Neural cell (in vitro differentiated cells): ENCODE measurements around the gene SEZ6. TPM values are rescaled to one million over a fixed set of nuclear protein-coding genes. Genes with fewer than 3 reads are reported as not detected.

Experiments
- H2AFZ ChIP-seq: fragments of 200-600, 300-800 bp; sonication (generic), shearing (Covaris generic); 2 replicates; pipeline ENCODE4 v1.6.0; 2014; ENCODE audit warnings: low read depth, mild to moderate bottlenecking, antibody characterized with exemption, low read length, moderate library complexity
- H3F3A ChIP-seq: fragments of 200-600 bp; shearing (Covaris generic); 2 replicates; pipeline ENCODE4 v1.6.1; 2016; ENCODE audit warnings: mild to moderate bottlenecking, moderate library complexity, mixed read lengths, antibody characterized with exemption, low read length; ENCODE audit not compliant: insufficient read depth, poor library complexity, severe bottlenecking
- H3K27ac ChIP-seq: fragments of 200-600, 300-800 bp; sonication (generic), shearing (Covaris generic); 2 replicates; pipeline ENCODE4 v1.5.1; 2014; ENCODE audit warnings: mild to moderate bottlenecking, low read length, moderate library complexity
- H3K27me3 ChIP-seq: fragments of 300-800, 200-600 bp; sonication (generic), shearing (Covaris generic); 2 replicates; pipeline ENCODE4 v1.6.0; 2014; ENCODE audit warnings: mild to moderate bottlenecking, low read depth, low read length, moderate library complexity; ENCODE audit not compliant: insufficient read depth
- H3K36me3 ChIP-seq: fragments of 300-800, 200-600 bp; sonication (generic), shearing (Covaris generic); 2 replicates; pipeline ENCODE4 v1.5.1; 2014; ENCODE audit warnings: mild to moderate bottlenecking, antibody characterized with exemption, low read length, moderate library complexity; ENCODE audit not compliant: insufficient read depth
- H3K4me2 ChIP-seq: fragments of 300-800, 200-600 bp; sonication (generic), shearing (Covaris generic); 2 replicates; pipeline ENCODE4 v1.6.0; 2014; ENCODE audit warnings: mild to moderate bottlenecking, low read length
- H3K4me3 ChIP-seq: fragments of 300-800, 200-600 bp; sonication (generic), shearing (Covaris generic); 2 replicates; pipeline ENCODE4 v1.5.1; 2014; ENCODE audit warnings: mild to moderate bottlenecking, low read length, moderate library complexity
- H3K79me2 ChIP-seq: fragments of 200-600 bp; shearing (Covaris generic); replicated peaks from 2 replicates; pipeline ENCODE4 v1.6.0; 2014; ENCODE audit warnings: mild to moderate bottlenecking, low read length, moderate library complexity; ENCODE audit not compliant: insufficient read depth
- H3K9ac ChIP-seq: fragments of 300-800, 200-600 bp; sonication (generic), shearing (Covaris generic); 2 replicates; pipeline ENCODE4 v1.6.1; 2016; ENCODE audit warnings: mild to moderate bottlenecking, low read length, mixed read lengths
- H3K9me2 ChIP-seq: fragments of 200-600 bp; shearing (Covaris generic); 2 replicates; pipeline ENCODE4 v1.6.1; 2016; ENCODE audit warnings: mild to moderate bottlenecking, low read length, mixed read lengths; ENCODE audit not compliant: insufficient read depth
- H3K9me3 ChIP-seq: fragments of 200-600, 300-800 bp; sonication (generic), shearing (Covaris generic); 2 replicates; pipeline ENCODE4 v1.6.1; 2016; ENCODE audit warnings: mild to moderate bottlenecking, mixed run types, low read length, moderate library complexity, mixed read lengths
- H4K20me1 ChIP-seq: fragments of 200-600 bp; shearing (Covaris generic); 2 replicates; pipeline ENCODE4 v1.6.1; 2016; ENCODE audit warnings: mild to moderate bottlenecking, mixed run types; ENCODE audit not compliant: insufficient read depth
- EP300 ChIP-seq: fragments of 450-650 bp; conservative IDR thresholded peaks from 2 replicates; pipeline ENCODE4 v1.6.1; 2014; ENCODE audit warnings: antibody characterized with exemption, mild to moderate bottlenecking, moderate library complexity; ENCODE audit not compliant: poor library complexity, severe bottlenecking
- EZH2 ChIP-seq: fragments of 200-600, 300-800 bp; shearing (Covaris generic), sonication (generic); IDR thresholded peaks from 2 replicates; pipeline ENCODE4 v1.6.1; 2014; ENCODE audit warnings: antibody characterized with exemption, low read length, borderline replicate concordance, mild to moderate bottlenecking; ENCODE audit not compliant: insufficient read depth, poor library complexity, severe bottlenecking
- MXI1 ChIP-seq: fragments of 450-650 bp; conservative IDR thresholded peaks from 2 replicates; pipeline ENCODE4 v1.6.1; 2014; ENCODE audit warnings: antibody characterized with exemption, mild to moderate bottlenecking; ENCODE audit not compliant: poor library complexity, severe bottlenecking
- POLR2AphosphoS5 ChIP-seq: IDR thresholded peaks from 2 replicates; pipeline ENCODE4 v1.6.1; 2012
- RAD21 ChIP-seq: fragments of 450-650 bp; conservative IDR thresholded peaks from 2 replicates; pipeline ENCODE4 v1.6.1; 2014; ENCODE audit warnings: antibody characterized with exemption, mild to moderate bottlenecking, moderate library complexity
- SMC3 ChIP-seq: fragments of 450-650 bp; conservative IDR thresholded peaks from 2 replicates; pipeline ENCODE4 v1.6.1; 2014; ENCODE audit warnings: antibody characterized with exemption, mild to moderate bottlenecking, moderate library complexity; ENCODE audit not compliant: poor library complexity
- TAF1 ChIP-seq: IDR thresholded peaks from 2 replicates; pipeline ENCODE4 v1.6.1; 2012; ENCODE audit warnings: low read depth
- polyA plus RNA-seq: library from polyadenylated mRNA; depleted of rRNA; stranded (reverse); fragments of >200 nt; gene quantifications from 2 replicates; pipeline ENCODE4 v1.2.3, GENCODE V29; 2014
- TF ChIP-seq, protein P1 (sequence below): fragments of 450-650 bp; IDR thresholded peaks from 2 replicates; pipeline ENCODE4 v1.5.1; 2014; ENCODE audit warnings: antibody characterized with exemption, mild to moderate bottlenecking, moderate library complexity; ENCODE audit not compliant: poor library complexity, severe bottlenecking
- TF ChIP-seq, protein P2 (sequence below): IDR thresholded peaks from 2 replicates; pipeline ENCODE4 v1.6.1; 2012; ENCODE audit warnings: borderline replicate concordance

The SEZ6 gene
- polyA plus RNA-seq, 1 donor from 2014 or later, result 15.1 TPM

DNA sequence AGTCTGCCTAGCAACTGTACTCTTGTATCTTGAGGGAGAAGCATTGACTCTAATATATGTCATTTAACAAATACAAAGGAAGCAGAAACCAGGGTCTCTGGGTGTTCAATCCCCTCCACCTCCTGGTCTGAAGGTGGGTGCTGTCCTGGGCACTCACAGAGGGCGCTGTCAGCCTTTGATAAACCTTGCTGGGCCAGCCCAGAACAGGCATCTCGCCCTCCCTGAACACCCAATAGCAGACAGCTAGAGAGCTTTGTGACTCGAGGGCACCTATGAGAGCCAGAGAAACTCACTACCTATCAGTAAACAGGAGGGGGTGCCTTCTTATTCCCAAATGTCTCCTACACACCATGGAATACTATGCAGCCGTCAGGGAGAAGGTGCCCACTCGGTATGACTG is 30.8 kb upstream of the SEZ6 start:
- H4K20me1 ChIP-seq, result no peaks in the 10 kb centered on the region
- H3K79me2 ChIP-seq, result no peaks in the 10 kb centered on the region
- no peak overlapping the region for H2AFZ ChIP-seq
- no peaks in the 10 kb centered on the region for H3K36me3 ChIP-seq
- peak overlapping the region; percentile 97 for H3K27ac ChIP-seq
- H3K4me2 ChIP-seq, result no peak overlapping the region
- H3K9me3 ChIP-seq, result peaks cover 6% of the 10 kb centered on the region
- no peak overlapping the region for H3K4me3 ChIP-seq
- TF ChIP-seq, protein P1, sequence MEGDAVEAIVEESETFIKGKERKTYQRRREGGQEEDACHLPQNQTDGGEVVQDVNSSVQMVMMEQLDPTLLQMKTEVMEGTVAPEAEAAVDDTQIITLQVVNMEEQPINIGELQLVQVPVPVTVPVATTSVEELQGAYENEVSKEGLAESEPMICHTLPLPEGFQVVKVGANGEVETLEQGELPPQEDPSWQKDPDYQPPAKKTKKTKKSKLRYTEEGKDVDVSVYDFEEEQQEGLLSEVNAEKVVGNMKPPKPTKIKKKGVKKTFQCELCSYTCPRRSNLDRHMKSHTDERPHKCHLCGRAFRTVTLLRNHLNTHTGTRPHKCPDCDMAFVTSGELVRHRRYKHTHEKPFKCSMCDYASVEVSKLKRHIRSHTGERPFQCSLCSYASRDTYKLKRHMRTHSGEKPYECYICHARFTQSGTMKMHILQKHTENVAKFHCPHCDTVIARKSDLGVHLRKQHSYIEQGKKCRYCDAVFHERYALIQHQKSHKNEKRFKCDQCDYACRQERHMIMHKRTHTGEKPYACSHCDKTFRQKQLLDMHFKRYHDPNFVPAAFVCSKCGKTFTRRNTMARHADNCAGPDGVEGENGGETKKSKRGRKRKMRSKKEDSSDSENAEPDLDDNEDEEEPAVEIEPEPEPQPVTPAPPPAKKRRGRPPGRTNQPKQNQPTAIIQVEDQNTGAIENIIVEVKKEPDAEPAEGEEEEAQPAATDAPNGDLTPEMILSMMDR, result no peak
- TF ChIP-seq SMC3 (no peak), RAD21 (no peak), EP300 (no peak), EZH2 (no peak)
- no peak overlapping the region for H3K9ac ChIP-seq
- peaks cover 3% of the 10 kb centered on the region for H3F3A ChIP-seq
- no peaks in the 10 kb centered on the region for H3K27me3 ChIP-seq
- no peaks in the 10 kb centered on the region for H3K9me2 ChIP-seq

DNA sequence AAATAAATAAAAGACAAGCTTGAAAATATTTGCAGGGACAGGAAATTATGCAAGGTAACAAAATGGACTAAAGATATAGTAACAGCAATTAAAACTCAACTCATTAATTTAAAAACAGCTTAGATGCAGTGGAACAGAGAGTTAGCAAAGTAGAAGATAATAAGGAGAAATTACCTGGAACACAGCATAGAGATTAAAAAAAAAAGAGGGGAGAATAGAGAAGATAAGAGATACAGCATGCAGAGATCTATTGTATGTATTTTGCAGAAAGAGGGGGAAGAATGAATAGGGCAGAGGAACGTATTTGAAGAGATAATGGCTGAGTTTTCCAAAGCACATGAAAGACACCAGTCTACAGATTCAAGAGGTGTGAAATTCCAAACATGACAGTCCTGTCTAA is 28.7 kb upstream of the SEZ6 start:
- no peak for TF ChIP-seq EZH2
- TF ChIP-seq RAD21, result no peak
- no peak for TF ChIP-seq MXI1
- TF ChIP-seq TAF1, result no peak
- TF ChIP-seq SMC3, result no peak
- no peak for TF ChIP-seq EP300
- TF ChIP-seq, protein P1, result no peak
- TF ChIP-seq POLR2AphosphoS5, result no peak
- TF ChIP-seq, protein P2, sequence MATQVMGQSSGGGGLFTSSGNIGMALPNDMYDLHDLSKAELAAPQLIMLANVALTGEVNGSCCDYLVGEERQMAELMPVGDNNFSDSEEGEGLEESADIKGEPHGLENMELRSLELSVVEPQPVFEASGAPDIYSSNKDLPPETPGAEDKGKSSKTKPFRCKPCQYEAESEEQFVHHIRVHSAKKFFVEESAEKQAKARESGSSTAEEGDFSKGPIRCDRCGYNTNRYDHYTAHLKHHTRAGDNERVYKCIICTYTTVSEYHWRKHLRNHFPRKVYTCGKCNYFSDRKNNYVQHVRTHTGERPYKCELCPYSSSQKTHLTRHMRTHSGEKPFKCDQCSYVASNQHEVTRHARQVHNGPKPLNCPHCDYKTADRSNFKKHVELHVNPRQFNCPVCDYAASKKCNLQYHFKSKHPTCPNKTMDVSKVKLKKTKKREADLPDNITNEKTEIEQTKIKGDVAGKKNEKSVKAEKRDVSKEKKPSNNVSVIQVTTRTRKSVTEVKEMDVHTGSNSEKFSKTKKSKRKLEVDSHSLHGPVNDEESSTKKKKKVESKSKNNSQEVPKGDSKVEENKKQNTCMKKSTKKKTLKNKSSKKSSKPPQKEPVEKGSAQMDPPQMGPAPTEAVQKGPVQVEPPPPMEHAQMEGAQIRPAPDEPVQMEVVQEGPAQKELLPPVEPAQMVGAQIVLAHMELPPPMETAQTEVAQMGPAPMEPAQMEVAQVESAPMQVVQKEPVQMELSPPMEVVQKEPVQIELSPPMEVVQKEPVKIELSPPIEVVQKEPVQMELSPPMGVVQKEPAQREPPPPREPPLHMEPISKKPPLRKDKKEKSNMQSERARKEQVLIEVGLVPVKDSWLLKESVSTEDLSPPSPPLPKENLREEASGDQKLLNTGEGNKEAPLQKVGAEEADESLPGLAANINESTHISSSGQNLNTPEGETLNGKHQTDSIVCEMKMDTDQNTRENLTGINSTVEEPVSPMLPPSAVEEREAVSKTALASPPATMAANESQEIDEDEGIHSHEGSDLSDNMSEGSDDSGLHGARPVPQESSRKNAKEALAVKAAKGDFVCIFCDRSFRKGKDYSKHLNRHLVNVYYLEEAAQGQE, result no peak
- no peak overlapping the region for H3K27ac ChIP-seq
- H3K9me2 ChIP-seq, result no peaks in the 10 kb centered on the region
- no peaks in the 10 kb centered on the region for H3K79me2 ChIP-seq
- no peak overlapping the region for H3K9ac ChIP-seq
- H3K9me3 ChIP-seq, result peaks cover 6% of the 10 kb centered on the region
- no peak overlapping the region for H2AFZ ChIP-seq
- no peaks in the 10 kb centered on the region for H3K36me3 ChIP-seq
- peaks cover 3% of the 10 kb centered on the region for H3F3A ChIP-seq
- H4K20me1 ChIP-seq, result no peaks in the 10 kb centered on the region
- no peak overlapping the region for H3K4me3 ChIP-seq
- H3K4me2 ChIP-seq, result no peak overlapping the region
- no peaks in the 10 kb centered on the region for H3K27me3 ChIP-seq
